ENCODE data around the gene FURIN. TPM values are rescaled to one million over a fixed set of nuclear protein-coding genes. Genes with fewer than 3 reads are reported as not detected.
"Not testable (repeated sequence)": the region's sequence is repeated elsewhere in the genome, so short reads cannot be mapped to it uniquely, and the experiment has no call there.

The FURIN gene
- total RNA-seq: 564 and 570 TPM in 2 replicates

DNA sequence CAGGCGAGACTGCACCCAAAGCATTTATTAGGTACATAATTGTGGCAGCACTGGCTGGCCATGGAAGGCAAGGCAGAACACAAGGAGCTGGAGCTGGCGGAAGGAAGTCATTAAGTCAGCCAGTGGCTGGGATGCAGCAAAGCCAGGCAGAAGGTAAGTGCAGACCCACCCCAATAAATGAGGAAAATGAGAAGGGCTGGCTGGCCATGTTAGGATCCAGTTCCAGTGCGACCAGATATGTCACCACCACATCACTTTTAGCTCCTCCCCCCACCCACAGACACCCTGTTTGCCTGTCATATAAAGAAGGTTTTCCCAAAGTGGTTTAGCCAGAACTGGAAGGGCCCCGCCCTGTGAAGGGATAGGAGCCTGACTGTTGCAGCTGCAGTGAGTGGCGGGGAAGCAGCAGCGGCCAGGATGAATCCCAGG, at the start of gene FURIN:
TSS of gene FURIN (plus strand) at position 328 of the 429 bp plus-strand sequence. CDS start 7,153 bp downstream, outside the sequence.
- Mint-ChIP-seq H3K27me3 (ENCODE audit: low read depth) (no peaks in the 10 kb centered on the region), H3K4me3 (ENCODE audit: low read depth) (peak within 1 kb of the TSS; percentile 96), H3K36me3 (ENCODE audit: low read depth) (peaks cover 31% of the 10 kb centered on the region), H3K4me1 (ENCODE audit: low read depth) (peaks cover 52% of the 10 kb centered on the region), H3K9me3 (no peaks in the 10 kb centered on the region), H3K27ac (peak within 1 kb of the TSS; percentile 91)
- DNase-seq (ENCODE audit: low spot score): no peak
- intact Hi-C loops (cut with micrococcal nuclease): no loop called here

DNA sequence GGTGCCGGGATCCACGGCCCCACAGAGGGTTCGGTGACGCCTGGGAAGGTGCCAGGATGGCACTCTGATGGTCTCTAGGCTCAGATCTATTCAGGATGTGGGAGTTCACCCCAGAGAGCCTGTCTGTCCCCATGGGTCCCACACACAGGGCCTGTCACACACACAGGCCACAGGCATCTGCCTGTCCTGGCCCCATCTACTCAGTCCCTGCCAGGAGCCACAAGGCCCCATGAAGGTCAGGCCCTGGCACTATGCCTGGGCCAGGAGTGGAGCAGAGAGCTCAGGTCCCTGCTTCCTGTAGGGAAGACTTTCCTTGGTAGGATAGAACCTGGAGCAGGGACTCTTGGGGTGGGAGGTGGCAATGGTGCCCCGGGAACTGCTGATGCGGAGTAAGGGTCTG, 49.0 kb upstream of the FURIN start:
- intact Hi-C loops (cut with micrococcal nuclease): loop anchor here (5.0 kb wide), 2 partner anchors 68 to 172 kb away; no protein-coding TSS in a partner anchor
- Mint-ChIP-seq H3K4me1 (ENCODE audit: low read depth) (peaks cover 60% of the 10 kb centered on the region), H3K4me3 (ENCODE audit: low read depth) (peak overlapping the region; percentile 13), H3K27me3 (ENCODE audit: low read depth) (no peaks in the 10 kb centered on the region), H3K36me3 (ENCODE audit: low read depth) (peaks cover 17% of the 10 kb centered on the region), H3K27ac (peak overlapping the region; percentile 86), H3K9me3 (no peaks in the 10 kb centered on the region)
- DNase-seq (ENCODE audit: low spot score): no peak

DNA sequence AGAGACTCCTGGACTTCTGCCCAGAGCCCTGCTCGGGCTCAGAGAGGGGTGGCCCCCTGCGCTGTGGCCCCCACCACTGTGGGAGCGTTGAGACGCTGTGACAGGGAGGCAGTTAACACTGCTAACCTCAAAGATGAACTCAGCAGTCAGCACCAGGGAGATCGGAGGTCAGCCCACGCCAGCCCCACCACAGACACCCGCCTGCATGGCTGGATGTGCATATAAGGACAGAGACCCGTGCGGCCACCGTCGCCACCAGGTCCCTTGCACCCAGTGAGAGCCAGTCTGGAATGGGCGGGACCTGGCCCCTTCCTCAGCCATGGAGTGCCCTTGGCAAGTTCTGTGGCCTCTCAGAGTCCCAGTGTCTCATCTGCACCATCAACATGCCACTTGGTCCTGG, 48.5 kb upstream of the FURIN start:
- Mint-ChIP-seq H3K4me1 (ENCODE audit: low read depth) (peaks cover 57% of the 10 kb centered on the region), H3K27me3 (ENCODE audit: low read depth) (no peaks in the 10 kb centered on the region), H3K4me3 (ENCODE audit: low read depth) (no peak overlapping the region), H3K27ac (peak overlapping the region; percentile 86), H3K36me3 (ENCODE audit: low read depth) (peaks cover 13% of the 10 kb centered on the region), H3K9me3 (no peaks in the 10 kb centered on the region)
- intact Hi-C loops (cut with micrococcal nuclease): loop anchor here (5.0 kb wide), 2 partner anchors 67 to 173 kb away; no protein-coding TSS in a partner anchor
- no peak for DNase-seq (ENCODE audit: low spot score)

DNA sequence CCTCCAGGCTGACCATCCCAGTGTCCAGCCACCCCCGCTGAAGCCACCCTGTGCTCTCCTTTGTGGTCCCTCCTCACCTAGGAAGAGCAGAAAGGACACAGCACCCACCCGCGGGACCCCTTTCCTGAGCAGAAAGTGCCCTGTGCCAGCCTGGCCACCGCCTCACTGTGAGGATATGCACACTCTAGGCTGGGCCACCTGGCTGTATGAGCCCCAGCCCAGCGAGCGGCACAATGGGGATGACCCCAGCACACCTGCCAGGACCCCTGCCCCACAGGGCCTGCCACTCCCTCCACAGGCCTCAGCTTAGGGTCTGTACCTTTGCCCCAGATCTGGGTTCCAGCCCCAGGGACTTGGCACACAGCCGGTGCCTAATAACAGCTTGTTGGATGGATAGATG, 47.9 kb upstream of the FURIN start:
- no peak overlapping the region for H3K4me3 Mint-ChIP-seq (ENCODE audit: low read depth)
- H3K27me3 Mint-ChIP-seq (ENCODE audit: low read depth): no peaks in the 10 kb centered on the region
- no peaks in the 10 kb centered on the region for H3K9me3 Mint-ChIP-seq
- DNase-seq (ENCODE audit: low spot score): no peak
- intact Hi-C loops (cut with micrococcal nuclease): no loop called here
- H3K4me1 Mint-ChIP-seq (ENCODE audit: low read depth): peaks cover 53% of the 10 kb centered on the region
- peaks cover 6% of the 10 kb centered on the region for H3K36me3 Mint-ChIP-seq (ENCODE audit: low read depth)
- H3K27ac Mint-ChIP-seq: peak overlapping the region; percentile 73

DNA sequence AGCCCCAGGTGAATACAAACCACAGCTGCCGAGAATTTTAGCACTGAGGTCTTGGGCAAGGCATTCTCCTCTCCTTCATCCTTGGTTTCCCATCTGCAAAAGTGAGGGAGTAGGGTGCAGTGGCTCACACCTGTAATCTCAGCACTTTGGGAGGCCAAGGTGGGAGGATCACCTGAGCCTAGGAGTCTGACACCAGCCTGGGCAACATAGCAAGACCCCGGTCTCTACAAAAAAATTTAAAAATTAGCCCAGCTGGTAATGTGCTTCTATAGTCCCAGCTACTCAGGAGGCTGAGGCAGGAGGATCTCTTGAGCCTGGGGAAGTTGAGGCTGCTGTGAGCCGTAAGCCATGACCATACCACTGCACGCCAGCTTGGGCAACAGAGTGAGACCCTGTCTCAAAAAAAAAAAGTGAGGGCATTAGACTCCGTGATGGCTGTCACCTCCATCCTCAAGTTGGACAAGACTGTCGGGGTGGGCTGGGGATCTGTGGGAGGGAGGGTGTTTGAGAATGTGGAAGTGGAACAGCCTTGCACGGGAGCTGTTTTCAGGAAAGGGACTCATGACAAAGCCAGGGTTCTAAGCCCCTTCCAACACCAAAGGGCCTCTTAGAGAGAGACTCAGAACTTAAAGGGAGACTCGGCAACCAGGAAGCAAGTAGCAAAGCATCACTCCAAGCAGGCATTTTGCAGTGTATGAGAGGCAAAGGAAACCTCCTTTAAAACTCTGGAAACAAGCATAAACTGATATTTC, 46.0 kb upstream of the FURIN start:
- Mint-ChIP-seq H3K27me3 (ENCODE audit: low read depth) (no peaks in the 10 kb centered on the region), H3K4me3 (ENCODE audit: low read depth) (no peak overlapping the region), H3K4me1 (ENCODE audit: low read depth) (peaks cover 43% of the 10 kb centered on the region), H3K27ac (peak overlapping the region; percentile 77), H3K9me3 (peaks cover 6% of the 10 kb centered on the region), H3K36me3 (ENCODE audit: low read depth) (peaks cover 7% of the 10 kb centered on the region)
- intact Hi-C loops (cut with micrococcal nuclease): no loop called here
- no peak for DNase-seq (ENCODE audit: low spot score)

DNA sequence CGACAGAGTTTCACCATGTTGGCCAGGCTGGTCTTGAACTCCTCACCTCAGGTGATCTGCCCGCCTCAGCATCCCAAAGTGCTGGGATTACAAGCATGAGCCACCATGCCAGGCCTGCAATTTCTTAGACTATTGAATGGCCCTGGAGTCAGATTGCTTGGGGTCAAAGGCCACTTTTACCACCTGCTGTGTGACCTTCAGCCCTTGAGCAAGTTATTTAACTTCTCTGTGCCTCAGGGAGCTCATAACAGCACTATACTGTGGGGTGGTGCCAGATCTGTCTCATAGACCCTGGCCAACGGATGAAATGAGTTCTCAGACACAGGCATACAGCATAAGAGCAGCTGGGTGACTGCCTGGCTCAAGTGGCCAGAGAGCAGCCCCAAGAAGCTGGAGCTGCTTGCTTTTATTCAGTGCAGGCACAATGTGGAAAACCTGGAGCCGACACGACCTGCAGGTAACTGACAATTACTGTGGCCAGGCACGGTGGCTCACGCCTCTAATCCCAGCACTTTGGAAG, 44.9 kb upstream of the FURIN start:
- no peak overlapping the region for H3K4me3 Mint-ChIP-seq (ENCODE audit: low read depth)
- H3K9me3 Mint-ChIP-seq: peaks cover 6% of the 10 kb centered on the region
- DNase-seq (ENCODE audit: low spot score): no peak
- peaks cover 34% of the 10 kb centered on the region for H3K4me1 Mint-ChIP-seq (ENCODE audit: low read depth)
- peaks cover 7% of the 10 kb centered on the region for H3K36me3 Mint-ChIP-seq (ENCODE audit: low read depth)
- intact Hi-C loops (cut with micrococcal nuclease): no loop called here
- H3K27me3 Mint-ChIP-seq (ENCODE audit: low read depth): no peaks in the 10 kb centered on the region
- H3K27ac Mint-ChIP-seq: no peak overlapping the region

DNA sequence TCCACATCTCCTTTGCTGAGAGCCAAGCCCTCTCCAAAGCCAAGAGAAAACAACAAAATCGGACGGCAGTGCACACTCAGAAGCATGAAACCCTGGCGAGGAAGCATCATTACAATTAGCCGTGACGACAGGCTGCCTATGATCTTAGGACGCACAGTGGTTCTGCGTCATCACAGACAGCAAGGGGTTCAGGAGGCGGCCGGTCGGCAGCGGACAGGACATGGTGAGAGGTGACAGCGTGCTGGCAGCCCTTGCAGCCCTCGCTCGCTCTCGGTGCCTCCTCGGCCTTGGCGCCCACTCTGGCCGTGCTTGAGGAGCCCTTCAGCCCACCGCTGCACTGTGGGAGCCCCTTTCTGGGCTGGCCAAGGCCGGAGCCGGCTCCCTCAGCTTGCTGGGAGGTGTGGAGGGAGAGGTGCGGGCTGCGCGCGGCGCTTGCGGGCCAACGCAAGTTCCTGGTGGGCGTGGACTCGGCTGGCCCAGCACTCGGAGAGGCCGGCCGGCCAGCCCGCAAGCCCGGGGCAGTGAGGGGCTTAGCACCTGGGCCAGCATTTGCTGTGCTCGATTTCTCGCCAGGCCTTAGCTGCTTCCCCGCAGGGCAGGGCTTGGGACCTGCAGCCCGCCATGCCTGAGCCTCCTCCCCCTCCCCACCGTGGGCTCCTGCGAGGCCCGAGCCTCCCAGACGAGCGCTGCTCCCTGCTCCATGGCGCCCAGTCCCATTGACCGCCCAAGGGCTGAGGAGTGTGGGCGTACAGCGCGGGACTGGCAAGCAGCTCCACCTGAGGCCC, 43.1 kb upstream of the FURIN start:
- H3K4me3 Mint-ChIP-seq (ENCODE audit: low read depth); H3K36me3 Mint-ChIP-seq (ENCODE audit: low read depth); H3K9me3 Mint-ChIP-seq; H3K27me3 Mint-ChIP-seq (ENCODE audit: low read depth); DNase-seq (ENCODE audit: low spot score); intact Hi-C loops (cut with micrococcal nuclease): not testable (repeated sequence)
- Mint-ChIP-seq H3K27ac (peak overlapping the region; percentile 59), H3K4me1 (ENCODE audit: low read depth) (peaks cover 34% of the 10 kb centered on the region)

DNA sequence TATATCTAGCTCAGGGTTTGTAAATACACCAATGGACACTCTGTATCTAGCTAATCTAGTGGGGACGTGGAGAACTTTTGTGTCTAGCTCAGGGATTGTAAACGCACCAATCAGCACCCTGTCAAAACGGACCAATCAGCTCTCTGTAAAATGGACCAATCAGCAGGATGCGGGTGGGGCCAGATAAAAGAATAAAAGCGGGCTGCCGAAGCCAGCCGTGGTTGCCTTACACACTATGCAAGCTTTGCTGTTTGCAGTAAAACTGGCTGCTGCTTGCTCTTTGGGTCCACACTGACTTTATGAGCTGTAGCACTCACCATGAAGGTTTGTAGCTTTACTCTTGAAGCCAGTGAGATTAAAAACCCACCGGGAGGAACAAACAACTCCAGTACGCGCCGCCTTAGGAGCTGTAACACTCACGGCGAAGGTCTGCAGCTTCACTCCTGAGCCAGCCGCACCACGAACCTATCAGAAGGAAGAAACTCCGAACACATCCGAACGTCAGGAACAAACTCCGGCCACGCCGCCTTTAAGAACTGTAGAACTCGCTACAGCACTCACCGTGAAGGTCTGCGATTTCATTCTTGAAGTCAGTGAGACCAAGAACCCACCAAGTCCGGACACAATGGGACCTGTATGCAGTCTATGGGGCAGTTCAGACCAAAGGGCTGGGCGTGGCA, 42.0 kb upstream of the FURIN start:
- intact Hi-C loops (cut with micrococcal nuclease); H3K27me3 Mint-ChIP-seq (ENCODE audit: low read depth); H3K9me3 Mint-ChIP-seq; DNase-seq (ENCODE audit: low spot score): not testable (repeated sequence)
- Mint-ChIP-seq H3K4me3 (ENCODE audit: low read depth) (peak overlapping the region; percentile 54), H3K4me1 (ENCODE audit: low read depth) (peaks cover 37% of the 10 kb centered on the region), H3K36me3 (ENCODE audit: low read depth) (peaks cover 12% of the 10 kb centered on the region), H3K27ac (peak overlapping the region; percentile 82)

DNA sequence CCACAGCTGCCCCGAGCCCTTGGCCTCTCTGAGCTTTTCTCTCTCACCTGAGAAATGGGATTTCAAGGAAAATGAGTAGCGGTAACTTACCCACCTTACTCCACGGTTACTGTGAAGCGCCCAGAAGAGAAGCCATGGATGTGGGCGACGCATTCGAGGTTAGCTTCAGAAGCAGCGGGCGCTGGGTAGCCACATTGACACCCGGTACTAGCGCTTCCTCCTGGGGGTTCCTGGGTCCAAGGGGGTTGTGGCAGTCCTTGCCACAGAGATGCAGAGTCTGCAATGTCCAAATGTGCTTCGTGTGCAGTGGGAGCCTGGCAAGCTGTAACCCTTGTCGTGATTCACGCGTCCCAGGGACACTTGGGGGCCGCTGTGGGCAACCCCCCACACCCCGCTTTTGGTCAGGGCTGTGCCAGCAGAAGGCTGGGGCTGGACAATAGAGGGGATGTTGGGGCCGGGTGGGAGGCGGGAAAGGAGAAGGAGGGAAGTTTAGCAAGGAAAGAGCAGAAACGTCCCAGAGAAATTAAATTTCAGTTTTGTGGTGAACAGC, 41.4 kb upstream of the FURIN start:
- DNase-seq (ENCODE audit: low spot score): no peak
- H3K36me3 Mint-ChIP-seq (ENCODE audit: low read depth): peaks cover 12% of the 10 kb centered on the region
- intact Hi-C loops (cut with micrococcal nuclease): no loop called here
- H3K27ac Mint-ChIP-seq: peak overlapping the region; percentile 82
- no peaks in the 10 kb centered on the region for H3K27me3 Mint-ChIP-seq (ENCODE audit: low read depth)
- H3K4me3 Mint-ChIP-seq (ENCODE audit: low read depth): peak overlapping the region; percentile 8
- peaks cover 37% of the 10 kb centered on the region for H3K4me1 Mint-ChIP-seq (ENCODE audit: low read depth)
- peaks cover 6% of the 10 kb centered on the region for H3K9me3 Mint-ChIP-seq

DNA sequence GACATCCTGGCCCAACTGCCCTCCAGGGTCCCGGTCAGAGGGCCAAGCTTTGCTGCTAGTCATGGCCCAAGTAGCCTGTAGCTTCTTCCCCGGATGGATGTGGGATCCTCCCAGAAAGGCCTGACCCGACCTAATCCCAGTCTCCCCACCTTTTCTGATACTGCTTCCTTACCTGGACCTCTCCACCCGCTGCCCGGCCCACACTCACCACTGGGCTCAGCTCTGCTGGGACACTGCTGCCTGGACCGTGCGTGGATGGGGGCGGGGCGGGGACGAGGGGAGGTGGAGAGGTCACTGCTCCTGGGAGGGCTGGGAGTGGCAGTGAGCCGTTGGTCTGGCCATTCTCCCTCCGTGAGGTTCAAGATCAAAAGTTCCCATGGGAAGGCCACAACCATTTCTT, 40.3 kb upstream of the FURIN start:
- Mint-ChIP-seq H3K4me3 (ENCODE audit: low read depth) (no peak overlapping the region), H3K36me3 (ENCODE audit: low read depth) (peaks cover 12% of the 10 kb centered on the region), H3K4me1 (ENCODE audit: low read depth) (peaks cover 36% of the 10 kb centered on the region), H3K9me3 (peaks cover 6% of the 10 kb centered on the region), H3K27ac (peak overlapping the region; percentile 28), H3K27me3 (ENCODE audit: low read depth) (no peaks in the 10 kb centered on the region)
- intact Hi-C loops (cut with micrococcal nuclease): no loop called here
- DNase-seq (ENCODE audit: low spot score): no peak

DNA sequence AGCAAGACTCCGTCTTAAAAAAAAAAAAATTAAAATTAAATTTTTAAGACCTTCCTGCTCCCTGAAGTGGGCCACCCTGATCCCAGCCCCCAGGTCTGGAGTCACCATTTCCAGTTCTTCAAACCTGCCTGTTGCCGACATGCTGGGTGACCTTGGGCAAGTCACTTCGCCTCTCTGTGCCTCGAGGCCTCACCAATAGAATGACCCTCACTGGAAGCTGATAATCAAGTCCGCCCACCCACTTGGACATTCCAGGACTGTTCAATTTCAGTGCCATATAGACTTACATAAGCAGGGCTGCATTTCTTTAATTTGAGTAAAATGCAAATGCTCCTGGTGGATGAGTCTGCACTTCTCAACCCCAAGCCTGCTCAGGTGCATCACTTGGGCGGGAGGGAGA, 39.3 kb upstream of the FURIN start:
- intact Hi-C loops (cut with micrococcal nuclease): no loop called here
- no peak for DNase-seq (ENCODE audit: low spot score)
- peaks cover 40% of the 10 kb centered on the region for H3K4me1 Mint-ChIP-seq (ENCODE audit: low read depth)
- H3K27ac Mint-ChIP-seq: peak overlapping the region; percentile 96
- H3K9me3 Mint-ChIP-seq: peaks cover 6% of the 10 kb centered on the region
- peak overlapping the region; percentile 43 for H3K4me3 Mint-ChIP-seq (ENCODE audit: low read depth)
- H3K27me3 Mint-ChIP-seq (ENCODE audit: low read depth): no peaks in the 10 kb centered on the region
- peaks cover 16% of the 10 kb centered on the region for H3K36me3 Mint-ChIP-seq (ENCODE audit: low read depth)

DNA sequence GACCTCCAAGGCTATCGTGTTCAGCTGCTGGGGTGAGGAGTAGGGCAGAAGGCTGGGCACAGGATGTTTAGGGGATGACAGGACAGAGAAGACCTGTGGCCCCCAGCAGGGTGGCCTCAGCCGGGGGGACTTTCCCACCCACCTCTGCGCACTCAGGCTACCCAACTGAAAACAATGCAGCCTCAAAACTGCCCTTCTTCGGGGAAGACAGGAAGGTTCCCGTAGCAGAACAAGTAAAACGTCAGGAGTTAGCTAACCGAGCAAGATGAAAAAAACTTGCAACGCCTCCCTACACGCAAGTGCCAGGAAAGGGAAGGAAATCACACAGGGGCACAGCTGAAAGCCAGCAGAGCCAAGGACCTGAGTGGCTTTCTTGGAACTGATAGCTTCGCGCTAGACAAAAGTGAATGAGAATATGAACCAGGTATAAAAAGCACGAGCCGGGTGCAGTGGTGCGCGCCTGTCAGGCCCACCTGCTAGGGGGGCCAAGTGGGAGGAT, 38.4 kb upstream of the FURIN start:
- peak overlapping the region; percentile 31 for H3K4me3 Mint-ChIP-seq (ENCODE audit: low read depth)
- peaks cover 39% of the 10 kb centered on the region for H3K4me1 Mint-ChIP-seq (ENCODE audit: low read depth)
- H3K27me3 Mint-ChIP-seq (ENCODE audit: low read depth): no peaks in the 10 kb centered on the region
- H3K36me3 Mint-ChIP-seq (ENCODE audit: low read depth): peaks cover 16% of the 10 kb centered on the region
- intact Hi-C loops (cut with micrococcal nuclease): loop anchor here (1.0 to 2.0 kb wide), 5 partner anchors 8 to 169 kb away; no protein-coding TSS in a partner anchor
- H3K27ac Mint-ChIP-seq: peak overlapping the region; percentile 96
- H3K9me3 Mint-ChIP-seq: peaks cover 6% of the 10 kb centered on the region
- DNase-seq (ENCODE audit: low spot score): peak; percentile 57
